IMR-90 (cell line): ENCODE results near the gene UBE2C. TPM values are rescaled to one million over a fixed set of nuclear protein-coding genes. Genes with fewer than 3 reads are reported as not detected.

ENCODE experiments used
- CTCF ChIP-seq: conservative IDR thresholded peaks from 2 replicates; pipeline ENCODE4 v1.5.1; 2012; ENCODE audit warnings: mild to moderate bottlenecking, low read depth, low read length, improper control_type of control experiment
- FOS ChIP-seq: fragments of 150-350 bp; IDR thresholded peaks from 2 replicates; pipeline ENCODE4 v1.6.1; 2016; ENCODE audit warnings: low read depth, low read length
- RFX5 ChIP-seq: IDR thresholded peaks from 2 replicates; pipeline ENCODE4 v1.8.0; 2012; ENCODE audit warnings: low read depth, mild to moderate bottlenecking, low read length, moderate library complexity
- USF2 ChIP-seq: fragments of 150-350 bp; IDR thresholded peaks from 2 replicates; pipeline ENCODE4 v1.6.1; 2017; ENCODE audit warnings: mild to moderate bottlenecking, antibody characterized with exemption, low read length, low read depth
- polyA plus RNA-seq, 3 experiments: library from polyadenylated mRNA; depleted of rRNA; stranded (reverse); fragments of >200 nt; gene quantifications; 2 replicates each; pipeline ENCODE4 v1.2.3, GENCODE V29; 2012; ENCODE audit warnings: low replicate concordance in 1 of 3
- total RNA-seq: library from RNA; depleted of rRNA; stranded (reverse); fragments of >200 nt; gene quantifications from 2 replicates; pipeline ENCODE4 v1.2.3, GENCODE V29; 2012

Gene UBE2C
- total and polyA plus RNA-seq, 2 of the 4 experiments (the other 2 are of a cell fraction) = 43.4 to 120 TPM

- TF ChIP-seq USF2 = no peak
- TF ChIP-seq RFX5 = no peak
- TF ChIP-seq FOS = no peak
- no peak for TF ChIP-seq CTCF
These were observed 21.7 kb downstream of the UBE2C start (continued) for GRCh38 chr20:45833883-45834796.
